ENCODE results near the gene TMEM126A. TPM values are rescaled to one million over a fixed set of nuclear protein-coding genes. Genes with fewer than 3 reads are reported as not detected.
A peak's percentile ranks its signal among the peaks of the same experiment; 100 is the strongest.

The TMEM126A gene
- total RNA-seq, 2 donors from 2014 or later, result 8.9 to 25.7 TPM

DNA sequence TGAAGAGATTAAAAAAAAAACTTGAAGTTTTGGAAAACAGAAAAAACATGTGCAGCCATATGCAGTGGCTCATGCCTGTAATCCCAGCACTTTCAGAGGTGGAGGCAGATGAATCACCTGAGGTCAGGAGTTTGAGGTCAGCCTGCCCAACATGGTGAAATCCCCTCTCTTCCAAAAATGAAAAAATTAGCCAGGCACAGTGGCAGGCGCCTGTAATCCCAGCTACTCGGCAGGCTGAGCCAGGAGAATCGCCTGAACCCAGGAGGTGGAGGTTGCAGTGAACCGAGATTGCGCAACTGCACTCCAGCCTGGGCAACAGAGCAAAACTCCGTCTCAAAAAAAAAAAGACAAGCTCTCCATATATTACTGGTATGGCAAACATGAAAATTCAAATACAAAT, 28.3 kb upstream of the TMEM126A start:
- 76 to 81% methylated on average over 6 of the region's 6 CpGs for WGBS, 2 donors
- H3K27me3 ChIP-seq, result no peaks in the 10 kb centered on the region
- H3K4me1 ChIP-seq, result no peaks in the 10 kb centered on the region
- ATAC-seq, result no peak
- no peak for DNase-seq
- TF ChIP-seq, protein P1, sequence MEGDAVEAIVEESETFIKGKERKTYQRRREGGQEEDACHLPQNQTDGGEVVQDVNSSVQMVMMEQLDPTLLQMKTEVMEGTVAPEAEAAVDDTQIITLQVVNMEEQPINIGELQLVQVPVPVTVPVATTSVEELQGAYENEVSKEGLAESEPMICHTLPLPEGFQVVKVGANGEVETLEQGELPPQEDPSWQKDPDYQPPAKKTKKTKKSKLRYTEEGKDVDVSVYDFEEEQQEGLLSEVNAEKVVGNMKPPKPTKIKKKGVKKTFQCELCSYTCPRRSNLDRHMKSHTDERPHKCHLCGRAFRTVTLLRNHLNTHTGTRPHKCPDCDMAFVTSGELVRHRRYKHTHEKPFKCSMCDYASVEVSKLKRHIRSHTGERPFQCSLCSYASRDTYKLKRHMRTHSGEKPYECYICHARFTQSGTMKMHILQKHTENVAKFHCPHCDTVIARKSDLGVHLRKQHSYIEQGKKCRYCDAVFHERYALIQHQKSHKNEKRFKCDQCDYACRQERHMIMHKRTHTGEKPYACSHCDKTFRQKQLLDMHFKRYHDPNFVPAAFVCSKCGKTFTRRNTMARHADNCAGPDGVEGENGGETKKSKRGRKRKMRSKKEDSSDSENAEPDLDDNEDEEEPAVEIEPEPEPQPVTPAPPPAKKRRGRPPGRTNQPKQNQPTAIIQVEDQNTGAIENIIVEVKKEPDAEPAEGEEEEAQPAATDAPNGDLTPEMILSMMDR (IDR thresholded peaks at IDR 0.05), result no peak
- no peak for TF ChIP-seq POLR2A (IDR thresholded peaks at IDR 0.05)
- intact Hi-C loops (cut with DNase I), result no loop called here
- no peaks in the 10 kb centered on the region for H3K9me3 ChIP-seq
- H3K4me3 ChIP-seq, result no peak overlapping the region
- no peak overlapping the region for H3K27ac ChIP-seq
- H3K36me3 ChIP-seq (replicated peaks in 1 of 2; ENCODE audit: insufficient read depth in 1 of 2, low read depth in 2 of 2), result no peaks in the 10 kb centered on the region

DNA sequence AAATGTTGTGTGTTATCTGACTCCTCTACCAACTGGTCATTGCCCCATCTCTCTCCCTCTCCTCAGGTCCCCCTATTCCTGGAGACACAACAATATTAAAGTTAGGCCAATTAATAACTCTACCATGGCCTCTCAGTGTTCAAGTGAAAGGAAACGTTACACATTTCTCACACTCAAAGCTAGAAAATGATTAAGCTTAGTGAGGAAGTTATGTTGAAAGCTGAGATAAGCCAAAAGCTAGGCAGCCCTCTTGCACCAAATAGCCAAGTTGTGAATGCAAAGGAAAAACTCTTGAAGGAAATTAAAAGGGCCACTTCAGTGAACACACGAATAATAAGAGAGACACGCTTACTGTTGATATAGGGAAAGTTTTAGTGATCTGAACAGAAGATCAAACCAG, 27.5 kb upstream of the TMEM126A start:
- no peaks in the 10 kb centered on the region for H3K27me3 ChIP-seq
- H3K4me1 ChIP-seq, result no peaks in the 10 kb centered on the region
- DNase-seq (no peak), ATAC-seq (no peak)
- H3K27ac ChIP-seq, result peak overlapping the region in 1 of 4 donors; percentile 34
- no peaks in the 10 kb centered on the region for H3K9me3 ChIP-seq
- intact Hi-C loops (cut with DNase I), result no loop called here
- no peak for TF ChIP-seq POLR2A (IDR thresholded peaks at IDR 0.05)
- TF ChIP-seq, protein P1 (IDR thresholded peaks at IDR 0.05), result no peak
- 47 to 55% methylated on average over 3 of the region's 3 CpGs for WGBS, 2 donors
- no peak overlapping the region for H3K4me3 ChIP-seq
- H3K36me3 ChIP-seq (replicated peaks in 1 of 2; ENCODE audit: insufficient read depth in 1 of 2, low read depth in 2 of 2), result no peaks in the 10 kb centered on the region

DNA sequence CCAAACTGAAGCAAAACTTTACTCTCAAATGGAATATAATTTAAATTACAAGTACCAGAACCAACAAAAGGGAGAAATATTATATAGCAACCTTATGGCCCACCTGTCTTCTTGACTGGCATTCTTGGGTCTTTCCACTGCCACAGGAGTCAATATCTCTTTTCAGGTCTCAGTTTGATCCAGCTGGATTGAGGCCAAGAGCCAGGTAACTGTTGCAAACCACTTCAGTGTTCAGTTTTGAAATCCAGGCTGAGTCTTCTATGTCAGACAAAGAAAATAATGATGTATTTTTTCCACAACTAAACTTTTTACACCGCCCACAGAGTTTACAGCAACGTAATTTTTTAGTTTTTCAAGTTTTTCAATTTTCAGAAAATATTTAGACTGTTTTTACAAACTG, 21.3 kb upstream of the TMEM126A start:
- intact Hi-C loops (cut with DNase I), result no loop called here
- DNase-seq, result peak; percentile 46 to 69 (median 58)

DNA sequence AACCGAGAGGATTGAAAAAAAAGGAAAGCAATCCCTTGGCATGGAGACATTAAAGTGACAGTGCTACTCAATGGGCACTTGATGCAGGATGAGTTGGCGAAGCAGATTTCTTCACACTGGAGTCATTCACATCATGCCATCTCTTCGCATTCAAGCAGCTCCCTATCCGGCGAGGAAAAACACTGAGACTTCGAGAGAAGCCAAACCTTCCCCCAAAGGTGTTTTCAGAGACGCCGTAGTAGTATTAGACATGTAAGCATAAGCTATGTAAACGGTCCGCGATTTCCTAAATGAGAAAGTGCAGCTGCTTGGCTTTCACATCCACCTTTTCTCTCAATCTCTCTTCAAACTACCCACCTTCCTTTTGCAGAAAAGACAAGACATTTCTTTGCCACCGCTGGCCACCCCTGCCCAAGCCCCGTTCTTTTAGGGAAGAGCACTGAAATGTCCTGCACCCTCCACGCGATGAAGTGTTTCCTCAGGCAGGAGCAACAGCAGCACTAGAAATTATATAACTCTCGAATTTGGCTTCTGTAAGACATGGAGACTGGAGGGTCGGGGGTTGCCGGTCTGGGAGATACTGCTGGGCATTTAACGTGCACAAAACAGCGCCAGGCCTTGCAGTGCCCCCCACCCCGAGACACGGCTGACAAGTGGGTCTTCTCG, 20.3 kb upstream of the TMEM126A start, which contains the start of gene DLG2:
Gene DLG2 (minus strand): TSS at position 13 of the 666 bp plus-strand sequence.
- TF ChIP-seq, protein P1 (IDR thresholded peaks at IDR 0.05), result no peak
- TF ChIP-seq POLR2A (IDR thresholded peaks at IDR 0.05), result no peak

More for the DNA sequence above, 21.3 kb upstream of the TMEM126A start:
- H3K9me3 ChIP-seq, result no peaks in the 10 kb centered on the region
- peak overlapping the region in 2 of 4 donors; percentile 83 to 86 for H3K27ac ChIP-seq
- WGBS, 2 donors, result 33 to 35% methylated on average over 2 of the region's 2 CpGs
- no peaks in the 10 kb centered on the region for H3K36me3 ChIP-seq (replicated peaks in 1 of 2; ENCODE audit: insufficient read depth in 1 of 2, low read depth in 2 of 2)
- H3K27me3 ChIP-seq, result no peaks in the 10 kb centered on the region
- TF ChIP-seq, protein P1 (IDR thresholded peaks at IDR 0.05), result no peak
- no peak for TF ChIP-seq POLR2A (IDR thresholded peaks at IDR 0.05)
- no peak overlapping the region for H3K4me3 ChIP-seq
- no peak for ATAC-seq
- H3K4me1 ChIP-seq, result peaks cover 27% of the 10 kb centered on the region

More for the DNA sequence above, 20.3 kb upstream of the TMEM126A start, which contains the start of gene DLG2:
- intact Hi-C loops (cut with DNase I), result no loop called here
- Histone ChIP-seq H3K4me1 (peaks cover 27% of the 10 kb centered on the region), H3K9me3 (no peaks in the 10 kb centered on the region), H3K4me3 (peak within 1 kb of the TSS; percentile 64 to 73), H3K27me3 (no peaks in the 10 kb centered on the region), H3K27ac (peak within 1 kb of the TSS; percentile 83 to 89 (median 86)), H3K36me3 (replicated peaks in 1 of 2; ENCODE audit: insufficient read depth in 1 of 2, low read depth in 2 of 2) (no peaks in the 10 kb centered on the region)
- DNase-seq, result peak in 2 of 4 donors; percentile 14 to 17
- 0% methylated on average over 23 of the region's 23 CpGs for WGBS, 2 donors
- ATAC-seq, result peak; percentile 3

Data from body of pancreas (tissue), 4 donors.